A673 (cell line): ENCODE data around the gene SARS1.

Experiments
- EZH2 ChIP-seq: fragments of 200-600 bp; sonication (generic); IDR thresholded peaks from 2 replicates; pipeline ENCODE4 v1.6.1; 2017; ENCODE audit warnings: borderline replicate concordance, low read depth, mild to moderate bottlenecking, mixed read lengths, antibody characterized with exemption, low read length; ENCODE audit not compliant: poor library complexity, severe bottlenecking
- TF ChIP-seq, protein P1 (sequence below): fragments of 300-800, 200-600 bp; sonication (generic); conservative IDR thresholded peaks from 2 replicates; pipeline ENCODE4 v1.5.1; 2017; ENCODE audit warnings: low read depth, mild to moderate bottlenecking, antibody characterized with exemption, low read length, moderate library complexity, mixed read lengths

- TF ChIP-seq, protein P1, sequence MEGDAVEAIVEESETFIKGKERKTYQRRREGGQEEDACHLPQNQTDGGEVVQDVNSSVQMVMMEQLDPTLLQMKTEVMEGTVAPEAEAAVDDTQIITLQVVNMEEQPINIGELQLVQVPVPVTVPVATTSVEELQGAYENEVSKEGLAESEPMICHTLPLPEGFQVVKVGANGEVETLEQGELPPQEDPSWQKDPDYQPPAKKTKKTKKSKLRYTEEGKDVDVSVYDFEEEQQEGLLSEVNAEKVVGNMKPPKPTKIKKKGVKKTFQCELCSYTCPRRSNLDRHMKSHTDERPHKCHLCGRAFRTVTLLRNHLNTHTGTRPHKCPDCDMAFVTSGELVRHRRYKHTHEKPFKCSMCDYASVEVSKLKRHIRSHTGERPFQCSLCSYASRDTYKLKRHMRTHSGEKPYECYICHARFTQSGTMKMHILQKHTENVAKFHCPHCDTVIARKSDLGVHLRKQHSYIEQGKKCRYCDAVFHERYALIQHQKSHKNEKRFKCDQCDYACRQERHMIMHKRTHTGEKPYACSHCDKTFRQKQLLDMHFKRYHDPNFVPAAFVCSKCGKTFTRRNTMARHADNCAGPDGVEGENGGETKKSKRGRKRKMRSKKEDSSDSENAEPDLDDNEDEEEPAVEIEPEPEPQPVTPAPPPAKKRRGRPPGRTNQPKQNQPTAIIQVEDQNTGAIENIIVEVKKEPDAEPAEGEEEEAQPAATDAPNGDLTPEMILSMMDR, result no peak
- TF ChIP-seq EZH2, result no peak
Observed at GRCh38 chr1:109191891-109192290, 21.8 kb upstream of the SARS1 start.
